Suppressor macrophage treated with lipopolysaccharide for 4 hours (primary cell): ENCODE measurements around the gene FOXP1.

Experiments used
- DNase-seq: peaks from one replicate; pipeline ENCODE4 v3.0.0-alpha.2; 2020

Gene FOXP1

GRCh38 chr3:71585887-71586809, 2.6 kb upstream of the FOXP1 start:
- DNase-seq = peak; percentile 49

DNA sequence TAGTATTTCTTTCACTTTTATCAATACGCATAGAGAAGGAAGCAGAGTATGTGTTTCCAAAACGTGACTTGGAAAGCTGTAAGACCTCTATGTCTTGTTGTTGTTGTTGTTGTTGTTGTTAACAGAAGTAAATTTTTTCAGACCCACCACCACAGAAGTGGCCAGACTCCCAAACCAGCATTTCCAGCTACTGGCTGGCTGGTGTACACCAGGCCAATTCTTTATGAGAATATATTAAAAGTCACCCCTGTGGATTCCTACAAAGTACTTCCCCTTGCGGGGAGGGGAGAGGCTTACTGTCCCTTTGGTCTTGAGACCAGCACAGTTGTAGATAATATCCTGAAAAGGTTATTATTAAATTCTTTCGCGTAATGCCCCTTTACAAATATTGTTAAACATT, 1.6 kb upstream of the FOXP1 start:
- DNase-seq = peak; percentile 32

GRCh38 chr3:71584394-71585011, 975 bp upstream of the FOXP1 start:
- DNase-seq = peak; percentile 66

DNA sequence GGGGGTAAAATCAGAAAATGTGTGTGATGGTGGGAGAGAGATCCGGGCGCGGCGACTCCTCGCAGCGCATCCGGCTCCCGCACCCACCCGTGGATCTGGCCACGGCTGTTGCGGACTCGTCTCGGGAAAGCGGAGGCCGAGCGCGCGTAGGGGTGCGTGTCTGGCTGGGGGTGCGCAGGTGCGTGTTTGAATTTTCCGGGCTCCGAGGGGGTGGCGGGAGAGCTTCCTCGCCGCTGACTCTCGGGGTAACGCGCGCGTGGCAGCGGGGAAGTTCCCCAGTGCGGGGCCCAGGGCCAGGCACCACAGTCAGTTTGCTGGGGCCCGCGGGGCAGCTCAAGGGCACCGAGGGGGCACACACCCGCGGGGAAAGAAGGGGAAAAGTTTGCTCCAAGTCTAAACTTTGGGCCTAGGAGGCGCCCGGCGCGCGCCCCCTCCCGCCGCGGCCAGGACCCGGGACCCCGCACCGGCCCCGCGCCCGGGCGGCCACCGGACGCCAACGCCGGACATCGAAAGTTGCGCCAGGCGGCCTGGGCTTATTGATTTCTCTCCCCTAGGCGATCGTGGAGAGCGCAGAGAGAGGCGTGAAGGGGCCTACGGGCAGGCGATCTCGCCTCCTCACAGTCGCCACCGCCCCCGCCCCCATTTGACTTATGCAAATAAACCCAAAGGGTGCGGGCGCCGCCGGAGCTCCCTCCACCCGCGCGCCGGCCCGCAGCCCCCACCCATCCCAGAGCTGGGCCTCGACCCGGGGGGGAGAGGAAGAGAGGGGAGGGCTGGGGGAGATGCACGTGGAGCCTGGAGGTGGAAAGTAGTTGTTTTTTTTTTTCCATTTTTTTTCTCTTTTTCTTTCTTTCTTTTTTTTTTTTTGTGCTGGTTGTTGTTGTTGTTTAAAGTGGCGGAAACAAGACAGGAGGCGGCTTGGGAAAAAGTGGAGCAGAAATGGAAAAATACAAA, 639 bp downstream of the FOXP1 start:
- DNase-seq = peak; percentile 57

DNA sequence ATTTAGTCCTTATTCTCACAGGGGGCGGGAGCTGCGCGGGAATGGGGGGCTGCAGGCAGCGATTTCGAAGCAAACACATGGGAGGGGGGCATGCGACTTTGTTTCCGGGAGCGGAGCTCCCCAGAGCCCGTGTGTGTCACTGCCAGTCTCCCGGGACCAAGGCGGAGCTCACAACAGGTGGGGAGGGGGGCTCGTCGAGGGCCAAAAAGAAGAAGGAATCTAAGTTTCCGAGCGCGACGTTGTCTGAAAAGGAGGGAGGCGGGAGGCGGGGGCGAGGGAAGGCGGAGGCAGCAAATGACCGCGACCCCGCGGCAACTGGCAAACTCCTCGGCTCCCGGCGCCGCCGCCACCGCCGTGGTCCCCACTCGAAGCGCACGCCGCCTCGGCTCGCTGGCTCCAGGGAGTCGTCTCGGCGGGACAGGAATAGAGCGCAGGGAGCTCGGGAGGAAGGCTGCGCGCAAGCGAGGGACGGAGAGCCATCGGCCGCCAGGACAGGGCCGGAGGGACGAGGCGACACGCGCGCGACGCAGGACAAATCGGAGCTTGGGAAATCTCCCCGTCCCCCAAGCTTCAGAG, 1.4 kb downstream of the FOXP1 start:
- DNase-seq = peak; percentile 48

DNA sequence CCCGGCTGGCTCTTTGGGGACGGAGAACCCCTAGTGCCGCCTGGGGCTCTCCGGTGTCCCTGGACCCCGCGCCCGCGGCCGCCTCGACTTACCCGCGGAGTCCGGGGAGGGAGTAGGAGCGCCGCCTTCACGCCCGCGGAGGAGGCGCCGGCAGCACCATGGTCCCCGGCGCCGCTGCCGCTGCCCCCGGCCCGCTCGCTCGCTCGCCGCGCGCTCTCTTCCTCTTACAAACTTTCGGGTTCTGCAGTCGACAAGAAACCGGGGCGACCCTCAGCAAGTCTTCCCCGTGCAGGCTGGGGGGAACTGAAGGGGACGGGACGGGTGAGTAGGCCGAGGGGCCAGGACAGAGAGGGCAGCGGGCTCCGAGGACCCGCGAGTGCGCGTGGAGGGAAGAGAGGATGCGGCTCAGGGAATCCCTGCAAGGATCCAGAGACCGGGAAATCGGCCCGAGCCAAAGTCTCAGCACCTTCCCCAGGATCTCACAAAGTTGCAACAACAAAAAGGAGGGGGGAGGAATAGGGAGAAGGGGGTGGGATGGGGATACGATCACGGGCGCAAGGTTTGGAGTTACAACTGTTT, 2.0 kb downstream of the FOXP1 start:
- DNase-seq = peak; percentile 55

GRCh38 chr3:71580636-71581456, 2.7 kb downstream of the FOXP1 start:
- peak; percentile 36 for DNase-seq

DNA sequence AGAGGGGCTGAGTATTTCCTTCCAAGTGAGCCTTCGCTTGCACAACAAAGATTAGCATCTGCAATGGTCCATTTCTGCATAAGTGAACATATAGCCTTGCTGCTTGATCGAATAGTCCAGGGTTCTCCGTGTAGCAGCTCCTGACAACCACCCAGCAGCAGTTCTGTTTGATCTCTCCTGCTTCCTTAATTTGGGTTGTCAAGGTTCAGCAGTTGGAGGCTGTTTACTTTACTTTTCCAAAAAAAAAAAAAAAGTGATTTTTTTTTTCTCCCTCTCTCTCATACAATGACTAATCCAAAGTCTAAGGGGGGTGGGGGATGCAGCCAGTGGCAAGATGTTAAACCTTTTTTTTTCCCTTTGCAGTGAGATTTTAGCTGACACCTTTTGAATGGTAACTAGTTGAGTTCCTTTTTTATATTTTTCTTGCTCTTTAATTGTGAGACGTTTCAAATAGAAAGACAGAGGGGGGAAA, 3.6 kb downstream of the FOXP1 start:
- DNase-seq = peak; percentile 34

GRCh38 chr3:71579326-71579934, 4.1 kb downstream of the FOXP1 start:
- DNase-seq = no peak

DNA sequence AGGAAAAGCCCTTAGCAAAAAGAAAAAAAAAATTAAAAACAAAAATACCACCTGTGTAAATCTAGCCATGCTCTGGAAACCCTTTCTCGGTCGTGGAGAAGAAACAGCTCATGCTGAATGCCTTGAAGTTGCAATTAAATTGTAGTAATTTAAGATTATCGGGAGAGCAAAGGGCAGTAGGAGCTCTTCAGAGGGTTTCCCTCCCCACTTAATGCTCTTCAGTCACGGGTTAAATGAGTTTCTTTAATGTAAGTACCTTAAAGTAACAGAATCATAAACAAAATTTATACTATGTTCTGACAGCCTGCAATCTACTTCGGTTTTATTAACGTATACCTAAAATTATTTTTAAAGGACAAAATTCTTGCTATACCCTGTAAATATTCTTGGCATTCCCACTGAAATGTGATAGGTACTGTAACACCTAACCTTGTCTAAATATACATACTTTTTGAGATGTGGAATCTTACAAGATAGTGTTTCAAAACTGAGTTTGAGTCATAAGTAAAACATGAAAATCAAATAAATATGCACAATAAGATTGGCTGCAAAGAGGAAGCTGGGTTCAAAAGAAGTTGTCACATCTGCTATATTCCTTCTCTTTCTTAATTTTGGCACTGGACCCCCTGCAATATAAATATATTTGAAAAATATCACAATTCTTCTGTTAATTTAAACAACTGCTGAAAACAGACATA, 5.3 kb downstream of the FOXP1 start:
- DNase-seq = no peak

- peak; percentile 35 for DNase-seq
These were observed 6.5 kb downstream of the FOXP1 start for GRCh38 chr3:71577011-71577410.

GRCh38 chr3:71575433-71575832, 8.1 kb downstream of the FOXP1 start:
- no peak for DNase-seq

GRCh38 chr3:71573181-71573580, 10.3 kb downstream of the FOXP1 start:
- DNase-seq = no peak

DNA sequence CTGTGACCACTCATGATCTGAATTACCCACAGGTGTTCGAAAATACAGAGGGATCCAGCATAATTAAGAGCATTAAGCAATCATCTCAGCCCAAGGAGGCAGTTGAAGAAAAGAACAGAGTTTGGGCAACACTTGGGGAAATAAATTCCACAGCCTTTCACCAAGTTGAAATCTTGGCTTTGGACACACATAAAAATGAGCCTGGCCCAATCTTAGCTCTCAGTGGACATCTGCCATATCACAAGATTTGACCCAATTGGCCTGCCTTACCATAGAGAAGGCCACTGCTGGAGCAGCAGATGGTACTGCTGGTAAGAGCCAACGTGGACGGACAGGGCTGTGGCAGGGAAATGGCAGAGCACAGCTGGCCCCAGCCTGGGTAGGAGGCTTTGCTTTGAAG, 13.0 kb downstream of the FOXP1 start:
- DNase-seq = no peak

GRCh38 chr3:71568207-71568606, 15.3 kb downstream of the FOXP1 start:
- no peak for DNase-seq

DNA sequence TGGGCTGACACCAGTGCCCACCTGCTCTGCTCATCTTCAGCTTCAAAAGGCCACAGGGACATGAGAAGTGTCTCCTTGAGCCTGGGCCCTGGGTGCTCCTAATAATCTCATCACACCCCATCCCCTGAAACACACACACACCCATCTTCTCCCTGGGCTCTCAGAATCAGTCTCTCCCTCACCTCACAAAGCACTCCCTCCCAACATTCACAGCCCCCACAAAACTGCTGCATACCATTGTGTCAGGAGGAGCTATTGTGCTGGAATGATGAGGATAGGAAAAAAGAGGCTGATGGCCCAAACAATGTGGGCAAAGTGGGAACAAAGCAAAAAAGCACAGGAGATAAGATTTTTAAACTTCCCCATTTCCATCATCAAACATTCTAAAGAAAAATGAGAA, 16.8 kb downstream of the FOXP1 start:
- DNase-seq = no peak

- DNase-seq = no peak
These were observed 17.6 kb downstream of the FOXP1 start for GRCh38 chr3:71565976-71566375.

GRCh38 chr3:71565316-71565715, 18.2 kb downstream of the FOXP1 start:
- no peak for DNase-seq

DNA sequence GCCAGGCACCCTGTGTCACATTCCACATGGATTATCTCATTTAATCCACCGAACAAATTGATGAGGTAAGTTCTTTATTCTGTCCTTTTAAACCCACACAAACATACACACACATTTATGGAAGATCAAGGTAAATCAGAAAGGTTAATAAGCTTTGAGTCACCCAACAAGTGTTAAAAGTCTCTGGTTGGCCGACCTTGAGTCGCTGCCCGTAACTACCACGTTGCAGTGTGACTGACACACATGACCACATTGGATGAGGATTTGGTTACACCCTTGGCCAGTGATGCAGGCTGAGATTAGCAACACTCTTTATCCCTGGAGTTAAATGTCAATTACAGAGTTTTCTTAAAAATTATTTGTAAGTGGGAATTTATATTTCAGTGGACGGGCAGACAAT, 19.2 kb downstream of the FOXP1 start:
- DNase-seq = no peak

DNA sequence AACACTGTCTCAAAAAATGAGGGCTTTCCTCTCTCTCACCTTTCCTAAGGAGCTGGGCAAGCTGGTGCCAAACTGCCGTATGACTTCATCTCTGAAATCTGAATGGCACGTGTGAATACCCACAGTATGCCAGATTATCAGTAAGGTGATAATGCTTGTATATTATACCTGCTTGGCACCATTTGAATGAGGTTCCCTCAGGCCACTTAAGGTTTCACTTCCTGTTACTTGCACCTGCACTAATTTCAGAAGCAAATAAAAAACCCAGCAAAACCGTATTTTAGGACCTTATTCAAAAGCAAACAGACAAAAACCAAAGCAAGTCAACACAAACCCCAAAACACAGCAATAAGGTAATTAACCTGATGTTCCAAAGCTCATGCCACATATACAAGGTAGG, 19.7 kb downstream of the FOXP1 start:
- no peak for DNase-seq
